Tibial nerve (tissue), 3 donors: ENCODE data around the gene ZNF578.

Source experiments
- POLR2A ChIP-seq, 2 donors: fragments of 450-650 bp; IDR thresholded peaks; one replicate each; pipeline ENCODE4 v1.6.1; 2017; ENCODE audit warnings: antibody characterized with exemption in 2 of 2, mild to moderate bottlenecking in 2 of 2, moderate library complexity in 2 of 2
- TF ChIP-seq, protein P1 (sequence below), 5 experiments: fragments of 200-600 bp in 3 of 5; fragments of 450-650 bp in 2 of 5; sonication (generic) in 3 of 5; IDR thresholded peaks; one replicate each; pipeline ENCODE4 v1.5.1; 2016 to 2019; ENCODE audit warnings: antibody characterized with exemption in 5 of 5, mild to moderate bottlenecking in 3 of 5, moderate library complexity in 2 of 5

DNA sequence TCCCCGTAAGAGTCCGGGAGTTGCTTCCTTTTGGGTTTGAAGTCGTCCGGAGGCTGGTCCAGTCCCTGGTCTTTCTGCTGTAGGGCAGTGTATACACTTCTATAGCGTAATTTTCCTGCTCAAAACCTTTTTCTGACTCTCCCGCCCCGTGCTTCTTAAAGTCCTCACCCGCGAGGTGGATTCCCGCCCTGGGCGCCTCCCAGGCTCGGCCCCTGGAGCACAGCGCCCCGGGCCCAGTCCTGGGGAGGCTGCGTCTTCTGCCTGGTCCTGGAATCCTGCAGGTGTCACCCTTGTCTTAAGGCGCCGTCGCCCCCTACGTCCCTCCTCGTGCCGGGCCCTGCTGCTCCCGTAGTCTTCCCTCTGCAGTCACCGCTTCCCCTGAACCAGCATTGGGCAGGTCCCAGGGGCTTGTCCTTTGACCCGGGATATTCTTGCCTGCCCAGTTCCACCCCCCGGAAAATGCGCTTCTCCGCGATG is 39.7 kb downstream of the ZNF578 start:
- TF ChIP-seq, protein P1, sequence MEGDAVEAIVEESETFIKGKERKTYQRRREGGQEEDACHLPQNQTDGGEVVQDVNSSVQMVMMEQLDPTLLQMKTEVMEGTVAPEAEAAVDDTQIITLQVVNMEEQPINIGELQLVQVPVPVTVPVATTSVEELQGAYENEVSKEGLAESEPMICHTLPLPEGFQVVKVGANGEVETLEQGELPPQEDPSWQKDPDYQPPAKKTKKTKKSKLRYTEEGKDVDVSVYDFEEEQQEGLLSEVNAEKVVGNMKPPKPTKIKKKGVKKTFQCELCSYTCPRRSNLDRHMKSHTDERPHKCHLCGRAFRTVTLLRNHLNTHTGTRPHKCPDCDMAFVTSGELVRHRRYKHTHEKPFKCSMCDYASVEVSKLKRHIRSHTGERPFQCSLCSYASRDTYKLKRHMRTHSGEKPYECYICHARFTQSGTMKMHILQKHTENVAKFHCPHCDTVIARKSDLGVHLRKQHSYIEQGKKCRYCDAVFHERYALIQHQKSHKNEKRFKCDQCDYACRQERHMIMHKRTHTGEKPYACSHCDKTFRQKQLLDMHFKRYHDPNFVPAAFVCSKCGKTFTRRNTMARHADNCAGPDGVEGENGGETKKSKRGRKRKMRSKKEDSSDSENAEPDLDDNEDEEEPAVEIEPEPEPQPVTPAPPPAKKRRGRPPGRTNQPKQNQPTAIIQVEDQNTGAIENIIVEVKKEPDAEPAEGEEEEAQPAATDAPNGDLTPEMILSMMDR (IDR thresholded peaks at IDR 0.05) = no peak
- TF ChIP-seq POLR2A (IDR thresholded peaks at IDR 0.05) = no peak
